Measurements from ENCODE around the gene RTL9. TPM values are rescaled to one million over a fixed set of nuclear protein-coding genes. Genes with fewer than 3 reads are reported as not detected.
A peak's percentile ranks its signal among the peaks of the same experiment; 100 is the strongest.

RTL9 gene
- total and polyA plus RNA-seq, 9 of the 15 experiments (the other 6 are each of a cell fraction or from before 2014, with no cell fraction given): 0.04 to 0.35 (median 0.13) TPM; not detected in 1

GRCh38 chrX:110317061-110317819 is 41.4 kb upstream of the RTL9 start (continued):
- TF ChIP-seq ZNF318 (IDR thresholded peaks at IDR 0.05; ENCODE audit: borderline replicate concordance in 1 of 2, low read depth in 1 of 2): no peak
- no peak for TF ChIP-seq FOXM1 (IDR thresholded peaks at IDR 0.05; ENCODE audit: low read depth)
- TF ChIP-seq FOXM1 (CRISPR knock-in tag; IDR thresholded peaks at IDR 0.05; ENCODE audit: low read depth): no peak
- no peak for TF ChIP-seq JUN (IDR thresholded peaks at IDR 0.05; ENCODE audit: borderline replicate concordance, low read depth, low read length)
- TF ChIP-seq JUN (CRISPR knock-in tag; IDR thresholded peaks at IDR 0.05; ENCODE audit: borderline replicate concordance): no peak
- no peak for TF ChIP-seq KLF16 (IDR thresholded peaks at IDR 0.05)
- TF ChIP-seq GABPA (tag; conservative IDR thresholded peaks at IDR 0.05; ENCODE audit: low read depth): no peak
- no peak for TF ChIP-seq BRD9 (IDR thresholded peaks at IDR 0.05; ENCODE audit: low read depth, partially characterized antibody)
- no peak for TF ChIP-seq ZNF436 (CRISPR knock-in tag; IDR thresholded peaks at IDR 0.05)
- TF ChIP-seq POLR3A (IDR thresholded peaks at IDR 0.05; ENCODE audit: borderline replicate concordance, extremely low read depth, insufficient read depth, insufficient read length): no peak
- TF ChIP-seq HDAC1 (IDR thresholded peaks at IDR 0.05): 0 out of 4 replicates have a peak, but pooled peaks of 1 of the 2 experiments have one; percentile 5
- TF ChIP-seq ZNF121 (CRISPR knock-in tag; conservative IDR thresholded peaks at IDR 0.05): no peak
- TF ChIP-seq PKNOX1 (IDR thresholded peaks at IDR 0.05): no peak
- TF ChIP-seq MAFK (IDR thresholded peaks at IDR 0.05; ENCODE audit: low read length): no peak
- no peak for TF ChIP-seq HES1 (IDR thresholded peaks at IDR 0.05; ENCODE audit: low read depth)
- no peak for TF ChIP-seq ZNF354B (CRISPR knock-in tag; IDR thresholded peaks at IDR 0.05)

All from K562 (cell line).